Pancreas (tissue), 10 donors: ENCODE data around the gene SCARB1. TPM values are rescaled to one million over a fixed set of nuclear protein-coding genes. Genes with fewer than 3 reads are reported as not detected.

Source experiments
- ATAC-seq, 4 donors: fragments of 200-7000 bp; cut with Tn5 transposase; one replicate each; pipeline versions ENCODE4 v1.8.0 to v1.9.1; 2020; ENCODE audit warnings: mild to moderate bottlenecking in 4 of 4, moderate library complexity in 4 of 4
- DNase-seq, 6 donors: peaks; one replicate each; pipeline ENCODE4 v3.0.0-alpha.2; 2020
- FAIRE-seq: peaks from 2 replicates; lab custom pipeline; 2012; peaks lifted over from hg19 to GRCh38; lab: Jason Lieb, UNC
- H3K27ac ChIP-seq, 4 donors: fragments of 200-600 bp; sonication (generic); 1 replicate in 3 of 4; 2 replicates in 1 of 4; pipeline versions ENCODE4 v1.5.0 to v1.8.0; 2020
- H3K27me3 ChIP-seq, 4 donors: fragments of 200-600 bp; one replicate each; pipeline ENCODE4 v1.8.0; 2021
- H3K36me3 ChIP-seq, 3 donors: fragments of 200-600 bp; sonication (generic) in 1 of 3; one replicate each; pipeline versions ENCODE4 v1.5.0 to v1.8.0; 2020 to 2021
- H3K4me1 ChIP-seq, 3 donors: fragments of 200-600 bp; one replicate each; pipeline ENCODE4 v1.8.0; 2021
- H3K4me3 ChIP-seq, 4 donors: fragments of 200-600 bp; sonication (generic) in 2 of 4; one replicate each; pipeline versions ENCODE4 v1.5.0 to v1.8.0; 2020 to 2021
- H3K9me3 ChIP-seq, 4 donors: fragments of 200-600 bp; one replicate each; pipeline ENCODE4 v1.8.0; 2021
- WGBS, 2 donors: extraction: QIAGEN DNeasy Blood & Tissue Kit; methylation state at CpG; one replicate each; pipeline ENCODE4 v1.1.7; 2013; 5-methylcytosine and 5-hydroxymethylcytosine counted together
- intact Hi-C, 3 donors: fragments of 100-400 bp; cut with DNase I; formaldehyde crosslinking; loops; one replicate each; pipeline versions ENCODE4 v1.11.1 to v1.14.2; 2022
- polyA plus RNA-seq, 2 donors: library from polyadenylated mRNA; stranded (reverse); fragments of 200-250 nt; gene quantifications; one replicate each; pipeline ENCODE4 v1.2.3, GENCODE V29; 2013
- total RNA-seq, 6 donors: library from RNA; stranded (reverse); fragmentation: NEBNext Ultra II Directional in 4 of 6; extraction: Animal tissue kit (Norgen Biotek cat#: 25700) in 4 of 6; gene quantifications; one replicate each; pipeline versions ENCODE4 v1.2.1 to v1.2.4, GENCODE V29; 2021 to 2023
- TF ChIP-seq, protein P1 (sequence below), 4 donors: fragments of 200-600 bp; sonication (generic) in 3 of 4; IDR thresholded peaks; one replicate each; pipeline versions ENCODE4 v1.5.0 to v1.8.0; 2021; ENCODE audit warnings: antibody characterized with exemption in 4 of 4
- donor health status: healthy with polysubstance abuse.
- donor health status: DM: no; HTN: no; CAD: no; lungs with moderate emphysema.
- donor health status: DM: no; HTN: no; CAD: no.
- donor health status: control.
- donor health status: control.
- donor health status: Bipolar disorder and iron deficiency.
- donor health status: DM: yes; HTN: yes; CAD: no.
- donor health status: DM: no; HTN: no; CAD: no.
- donor health status: DM: no; HTN: no; CAD: no.
- donor health status: DM: yes; HTN: yes; CAD: no.

SCARB1 gene
- total and polyA plus RNA-seq, 8 donors: 4.7 to 14.7 (median 9.6) TPM

DNA sequence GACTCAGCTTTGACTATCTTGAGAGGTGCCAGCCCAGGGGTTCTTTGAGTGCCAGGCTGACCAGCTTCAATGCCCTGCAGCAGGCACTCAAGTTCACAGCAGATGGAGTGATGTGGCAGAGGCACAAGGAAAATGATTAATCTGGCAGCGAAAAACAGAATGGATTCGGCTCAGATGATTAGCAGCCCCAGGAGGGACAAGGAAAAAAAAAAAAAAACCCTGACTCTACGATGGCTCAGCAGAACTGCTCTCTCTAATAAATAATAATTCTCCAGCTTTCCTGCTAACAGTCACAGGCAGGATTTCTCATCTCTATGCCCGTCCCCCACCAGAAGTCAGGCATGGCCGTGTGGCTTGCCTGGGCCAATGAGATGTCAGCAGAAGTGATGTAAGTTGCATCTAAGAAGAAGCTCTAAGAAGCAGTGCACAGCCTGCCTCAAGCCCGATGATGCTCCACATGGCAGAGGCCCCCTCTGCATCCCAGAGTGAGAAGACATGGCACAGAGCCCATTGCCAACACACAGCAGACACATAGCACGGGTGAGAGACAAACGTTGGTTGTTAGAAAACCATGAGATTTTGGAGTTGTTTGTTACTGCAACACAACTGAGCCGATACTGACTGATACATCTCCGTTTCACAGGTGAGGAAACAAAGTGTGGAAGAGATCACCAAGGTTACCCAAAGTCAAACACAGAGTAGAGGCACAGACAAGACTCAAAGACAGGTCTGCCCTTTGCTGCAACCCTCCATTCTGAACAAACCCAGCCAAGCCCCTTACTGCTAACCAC lies 111.0 kb downstream of the SCARB1 start:
- peaks cover 0 to 10% (median 7%) of the 10 kb centered on the region in 3 donors for H3K4me1 ChIP-seq
- TF ChIP-seq, protein P1, sequence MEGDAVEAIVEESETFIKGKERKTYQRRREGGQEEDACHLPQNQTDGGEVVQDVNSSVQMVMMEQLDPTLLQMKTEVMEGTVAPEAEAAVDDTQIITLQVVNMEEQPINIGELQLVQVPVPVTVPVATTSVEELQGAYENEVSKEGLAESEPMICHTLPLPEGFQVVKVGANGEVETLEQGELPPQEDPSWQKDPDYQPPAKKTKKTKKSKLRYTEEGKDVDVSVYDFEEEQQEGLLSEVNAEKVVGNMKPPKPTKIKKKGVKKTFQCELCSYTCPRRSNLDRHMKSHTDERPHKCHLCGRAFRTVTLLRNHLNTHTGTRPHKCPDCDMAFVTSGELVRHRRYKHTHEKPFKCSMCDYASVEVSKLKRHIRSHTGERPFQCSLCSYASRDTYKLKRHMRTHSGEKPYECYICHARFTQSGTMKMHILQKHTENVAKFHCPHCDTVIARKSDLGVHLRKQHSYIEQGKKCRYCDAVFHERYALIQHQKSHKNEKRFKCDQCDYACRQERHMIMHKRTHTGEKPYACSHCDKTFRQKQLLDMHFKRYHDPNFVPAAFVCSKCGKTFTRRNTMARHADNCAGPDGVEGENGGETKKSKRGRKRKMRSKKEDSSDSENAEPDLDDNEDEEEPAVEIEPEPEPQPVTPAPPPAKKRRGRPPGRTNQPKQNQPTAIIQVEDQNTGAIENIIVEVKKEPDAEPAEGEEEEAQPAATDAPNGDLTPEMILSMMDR (IDR thresholded peaks at IDR 0.05): no peak
- H3K27me3 ChIP-seq: no peaks in the 10 kb centered on the region
- FAIRE-seq (no peak), DNase-seq (no peak), ATAC-seq (peak in 2 of 4 donors; percentile 6 to 24)
- no peak overlapping the region for H3K4me3 ChIP-seq
- intact Hi-C loops: loop anchor here in 1 of 3 donors (10.0 kb wide), 1 partner anchor 258 kb away; no protein-coding TSS in a partner anchor
- no peaks in the 10 kb centered on the region for H3K36me3 ChIP-seq
- H3K9me3 ChIP-seq: no peaks in the 10 kb centered on the region
- WGBS, 2 donors: 65 to 69% methylated on average over 10 of the region's 10 CpGs
- H3K27ac ChIP-seq: peak overlapping the region in 3 of 4 donors; percentile 22 to 60 (median 51)

DNA sequence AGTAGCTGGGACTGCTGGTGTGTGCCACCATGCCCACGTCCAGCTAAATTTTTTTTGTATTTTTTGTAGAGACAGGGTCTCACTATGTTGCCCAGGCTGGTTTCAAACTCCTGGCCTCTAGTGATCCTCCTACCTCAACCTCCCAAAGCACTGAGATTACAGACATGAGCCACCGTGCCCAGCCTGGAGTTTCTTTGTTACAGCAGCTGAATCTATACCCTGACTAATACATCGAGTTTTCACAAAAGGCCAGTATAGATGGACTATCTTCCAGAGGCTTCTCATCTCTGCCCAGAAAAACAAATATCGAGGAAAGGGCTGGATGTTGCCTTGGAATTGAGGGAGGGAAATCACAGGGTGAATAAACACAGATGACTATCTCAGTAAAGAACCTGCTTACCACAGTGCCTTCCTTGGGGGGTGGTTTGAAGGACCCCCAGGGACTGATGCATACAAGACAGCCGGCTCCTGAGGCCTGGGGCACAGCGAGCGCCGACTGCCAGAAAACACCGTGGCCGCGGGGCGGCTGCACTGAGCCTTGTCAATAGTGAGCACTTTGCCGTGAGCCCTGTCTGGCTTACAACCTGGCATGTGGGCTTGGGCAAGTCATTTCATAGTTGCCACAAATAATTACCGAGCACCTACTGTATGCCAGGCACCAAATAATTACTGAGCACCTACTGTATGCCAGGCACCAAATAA lies 111.9 kb downstream of the SCARB1 start:
- H3K4me3 ChIP-seq: no peak overlapping the region
- DNase-seq: no peak
- no peaks in the 10 kb centered on the region for H3K27me3 ChIP-seq
- ATAC-seq: no peak
- TF ChIP-seq, protein P1 (IDR thresholded peaks at IDR 0.05): no peak
- intact Hi-C loops: loop anchor here in 1 of 3 donors (10.0 kb wide), 1 partner anchor 257 kb away; no protein-coding TSS in a partner anchor
- peaks cover 1 to 16% (median 11%) of the 10 kb centered on the region in 3 donors for H3K4me1 ChIP-seq
- WGBS, 2 donors: 90 to 92% methylated on average over 14 of the region's 14 CpGs
- FAIRE-seq: no peak
- no peaks in the 10 kb centered on the region for H3K9me3 ChIP-seq
- H3K36me3 ChIP-seq: no peaks in the 10 kb centered on the region
- H3K27ac ChIP-seq: peak overlapping the region in 3 of 4 donors; percentile 22 to 60 (median 36)

DNA sequence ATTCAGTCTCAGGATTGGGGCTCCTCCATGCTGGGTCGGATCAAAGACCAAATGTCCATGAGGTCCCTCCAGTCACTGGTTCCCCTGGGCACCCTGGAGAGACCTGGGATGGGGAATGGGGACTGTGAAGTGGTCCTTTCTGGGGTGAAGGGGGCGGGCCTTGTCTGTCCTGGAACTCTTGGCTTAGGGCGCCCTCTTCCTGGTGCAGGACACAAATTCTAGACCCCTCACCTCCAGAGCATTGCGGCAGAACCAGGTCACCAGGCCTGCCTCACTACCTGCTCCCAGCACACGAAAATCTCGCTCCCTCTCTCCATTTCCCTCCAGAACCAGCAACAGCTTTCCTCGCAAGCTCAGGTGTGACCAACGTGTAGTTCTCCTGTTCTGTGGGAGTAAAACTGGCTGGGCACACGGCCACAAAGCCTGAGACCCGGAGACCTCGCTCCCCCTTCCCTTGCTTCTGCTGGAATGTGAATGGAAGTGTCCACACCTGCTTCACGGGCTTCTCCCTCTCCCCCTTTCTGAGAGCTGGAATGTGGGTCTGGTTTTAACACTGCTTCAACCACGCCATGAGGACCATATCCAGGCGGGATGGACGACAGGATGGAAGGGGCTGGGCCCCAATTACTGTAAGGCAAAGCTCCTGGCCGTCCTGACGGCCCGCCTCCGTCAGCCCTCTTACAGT lies 112.7 kb downstream of the SCARB1 start:
- Histone ChIP-seq H3K4me3 (no peak overlapping the region), H3K27me3 (no peaks in the 10 kb centered on the region), H3K36me3 (no peaks in the 10 kb centered on the region), H3K27ac (peak overlapping the region in 1 of 4 donors; percentile 60), H3K9me3 (no peaks in the 10 kb centered on the region), H3K4me1 (peaks cover 9 to 24% (median 19%) of the 10 kb centered on the region in 3 donors)
- ATAC-seq (no peak), DNase-seq (no peak), FAIRE-seq (no peak)
- TF ChIP-seq, protein P1 (IDR thresholded peaks at IDR 0.05): no peak
- intact Hi-C loops: loop anchor here in 1 of 3 donors (10.0 kb wide), 1 partner anchor 256 kb away; no protein-coding TSS in a partner anchor
- 72 to 76% methylated on average over 19 of the region's 19 CpGs for WGBS, 2 donors

DNA sequence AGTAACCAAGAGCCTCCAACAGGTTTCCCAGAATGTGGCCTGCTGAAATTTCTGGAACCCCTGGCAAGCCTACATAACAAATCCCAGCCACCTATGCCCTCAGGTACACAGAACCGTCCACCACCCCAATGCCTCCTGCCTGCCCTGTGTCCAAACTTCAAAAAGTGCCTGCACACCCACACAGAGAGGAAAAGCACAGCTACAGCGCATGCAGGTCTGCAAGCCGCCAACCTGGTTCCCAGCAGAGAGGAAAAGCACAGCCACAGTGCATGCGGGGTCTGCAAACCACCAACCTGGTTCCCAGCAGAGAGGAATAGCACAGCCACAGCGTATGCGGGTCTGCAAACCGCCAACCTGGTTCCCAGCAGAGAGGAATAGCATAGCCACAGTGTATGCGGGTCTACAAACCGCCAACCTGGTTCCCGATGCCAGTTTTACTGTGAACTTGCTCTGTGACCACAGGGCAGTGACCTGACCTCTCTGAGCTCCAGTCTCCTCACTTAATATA lies 113.5 kb downstream of the SCARB1 start:
- Histone ChIP-seq H3K27ac (no peak overlapping the region), H3K27me3 (no peaks in the 10 kb centered on the region), H3K36me3 (no peaks in the 10 kb centered on the region), H3K4me3 (no peak overlapping the region), H3K4me1 (peaks cover 9 to 24% (median 19%) of the 10 kb centered on the region in 3 donors), H3K9me3 (no peaks in the 10 kb centered on the region)
- WGBS, 2 donors: 87 to 89% methylated on average over 10 of the region's 10 CpGs
- intact Hi-C loops: loop anchor here in 1 of 3 donors (10.0 kb wide), 1 partner anchor 255 kb away; no protein-coding TSS in a partner anchor
- no peak for DNase-seq
- no peak for FAIRE-seq
- TF ChIP-seq, protein P1 (IDR thresholded peaks at IDR 0.05): no peak
- no peak for ATAC-seq
